Measurements from ENCODE around the gene C11orf21. TPM values are rescaled to one million over a fixed set of nuclear protein-coding genes. Genes with fewer than 3 reads are reported as not detected.
A peak's percentile ranks its signal among the peaks of the same experiment; 100 is the strongest.

Gene C11orf21
- total and polyA plus RNA-seq, 9 donors, result 0.12 to 0.75 (median 0.35) TPM; not detected in 2

GRCh38 chr11:2280208-2280607, 21.5 kb downstream of the C11orf21 start:
- Histone ChIP-seq H3K36me3 (no peaks in the 10 kb centered on the region), H3K27me3 (no peaks in the 10 kb centered on the region), H3K9me3 (peaks cover 0 to 3% of the 10 kb centered on the region in 2 donors), H3K27ac (no peak overlapping the region), H3K4me1 (ENCODE audit: insufficient read depth) (peaks cover 5% of the 10 kb centered on the region), H3K4me3 (no peak overlapping the region)
- DNase-seq, result no peak
- intact Hi-C loops (cut with DNase I), result no loop called here
- 75 to 81% (median 77%) methylated on average over 2 of the region's 2 CpGs for WGBS, 3 donors
- TF ChIP-seq POLR2A (IDR thresholded peaks at IDR 0.05) (no peak), EP300 (IDR thresholded peaks at IDR 0.05) (no peak), CTCF (IDR thresholded peaks at IDR 0.05) (no peak)

GRCh38 chr11:2277933-2278523, 23.7 kb downstream of the C11orf21 start:
- TF ChIP-seq EP300 (IDR thresholded peaks at IDR 0.05), result no peak
- TF ChIP-seq POLR2A (IDR thresholded peaks at IDR 0.05), result no peak
- no peak for TF ChIP-seq CTCF (IDR thresholded peaks at IDR 0.05)
- peak in 2 of 5 donors; percentile 4 to 7 for DNase-seq
- no peak overlapping the region for H3K4me3 ChIP-seq
- peaks cover 5% of the 10 kb centered on the region for H3K4me1 ChIP-seq (ENCODE audit: insufficient read depth)
- no peak overlapping the region for H3K27ac ChIP-seq
- no peaks in the 10 kb centered on the region for H3K36me3 ChIP-seq
- H3K9me3 ChIP-seq, result peaks cover 0 to 1% of the 10 kb centered on the region in 2 donors
- WGBS, 3 donors, result 73 to 79% (median 76%) methylated on average over 6 of the region's 6 CpGs
- intact Hi-C loops (cut with DNase I), result no loop called here
- no peaks in the 10 kb centered on the region for H3K27me3 ChIP-seq

GRCh38 chr11:2277008-2277346, 24.7 kb downstream of the C11orf21 start:
- H3K36me3 ChIP-seq, result no peaks in the 10 kb centered on the region
- no peak overlapping the region for H3K4me3 ChIP-seq
- peak in 3 of 5 donors; percentile 13 to 31 (median 18) for DNase-seq
- no peaks in the 10 kb centered on the region for H3K27me3 ChIP-seq
- WGBS, 3 donors, result 22 to 32% (median 28%) methylated on average over 6 of the region's 6 CpGs
- no peak overlapping the region for H3K27ac ChIP-seq
- no peaks in the 10 kb centered on the region for H3K9me3 ChIP-seq
- TF ChIP-seq POLR2A (IDR thresholded peaks at IDR 0.05) (no peak), CTCF (IDR thresholded peaks at IDR 0.05) (no peak), EP300 (IDR thresholded peaks at IDR 0.05) (no peak)
- peaks cover 5% of the 10 kb centered on the region for H3K4me1 ChIP-seq (ENCODE audit: insufficient read depth)
- intact Hi-C loops (cut with DNase I), result no loop called here

- Histone ChIP-seq H3K4me1 (ENCODE audit: insufficient read depth) (peaks cover 5% of the 10 kb centered on the region), H3K9me3 (no peaks in the 10 kb centered on the region), H3K4me3 (no peak overlapping the region), H3K27me3 (no peaks in the 10 kb centered on the region), H3K36me3 (no peaks in the 10 kb centered on the region), H3K27ac (no peak overlapping the region)
- WGBS, 3 donors, result 88 to 94% (median 90%) methylated on average over 14 of the region's 14 CpGs
- DNase-seq, result peak in 2 of 5 donors; percentile 3 to 10
- TF ChIP-seq EP300 (IDR thresholded peaks at IDR 0.05) (no peak), CTCF (IDR thresholded peaks at IDR 0.05) (no peak), POLR2A (IDR thresholded peaks at IDR 0.05) (no peak)
- intact Hi-C loops (cut with DNase I), result no loop called here
These were observed 25.3 kb downstream of the C11orf21 start for GRCh38 chr11:2276280-2277007.

Data from ovary (tissue), 9 donors.